Skeletal muscle satellite cell (primary cell): Measurements from ENCODE around the gene GHR.

Source experiments
- H3K27me3 ChIP-seq: 2 replicates; pipeline ENCODE4 v1.7.0; 2013; ENCODE audit warnings: low read length; ENCODE audit not compliant: control insufficient read depth, insufficient read depth
- H3K36me3 ChIP-seq: 2 replicates; pipeline ENCODE4 v1.7.0; 2013; ENCODE audit warnings: mild to moderate bottlenecking, control low read depth, low read length; ENCODE audit not compliant: insufficient read depth
- H3K4me1 ChIP-seq: 2 replicates; pipeline ENCODE4 v1.7.0; 2013; ENCODE audit warnings: low read length; ENCODE audit not compliant: control insufficient read depth, insufficient read depth
- H3K4me2 ChIP-seq: 2 replicates; pipeline ENCODE4 v1.7.0; 2013; ENCODE audit warnings: mild to moderate bottlenecking, low read length
- H3K4me3 ChIP-seq: 2 replicates; pipeline ENCODE4 v1.7.0; 2013; ENCODE audit warnings: low read length
- H3K9ac ChIP-seq: 2 replicates; pipeline ENCODE4 v1.7.0; 2013; ENCODE audit warnings: mild to moderate bottlenecking, low read depth, low read length, moderate library complexity
- H3K9me3 ChIP-seq: replicated peaks from 2 replicates; pipeline ENCODE4 v1.7.0; 2013; ENCODE audit warnings: mild to moderate bottlenecking, control low read depth, low read length

GHR gene

DNA sequence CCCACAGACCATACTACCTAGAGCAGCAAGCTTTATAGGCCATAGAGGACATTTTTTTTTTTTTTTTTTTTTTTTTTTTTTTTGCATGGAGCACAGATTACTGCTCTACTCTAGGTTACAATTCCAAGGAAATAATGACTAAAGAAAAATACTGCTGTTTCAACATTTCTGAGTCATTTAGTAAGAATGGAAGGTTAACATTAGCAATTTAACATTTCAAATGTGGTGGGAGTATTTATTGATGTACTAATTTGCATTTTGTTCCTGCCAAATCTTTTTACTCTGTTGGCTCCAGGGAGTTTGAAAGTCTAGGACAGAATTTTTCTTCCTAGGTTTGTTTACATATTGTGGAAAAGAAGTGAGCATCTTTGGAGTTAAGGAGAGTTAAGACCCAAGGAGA lies 191.3 kb downstream of the GHR start:
- peaks cover 19% of the 10 kb centered on the region for H3K4me1 ChIP-seq

GRCh38 chr5:42620579-42621216 lies 197.5 kb downstream of the GHR start:
- no peaks in the 10 kb centered on the region for H3K27me3 ChIP-seq
- H3K9ac ChIP-seq = no peak overlapping the region
- no peak overlapping the region for H3K4me2 ChIP-seq
- no peak overlapping the region for H3K4me3 ChIP-seq
- H3K36me3 ChIP-seq = no peaks in the 10 kb centered on the region
- no peaks in the 10 kb centered on the region for H3K9me3 ChIP-seq
- H3K4me1 ChIP-seq = no peaks in the 10 kb centered on the region

More for the DNA sequence above, 191.3 kb downstream of the GHR start:
- H3K9ac ChIP-seq = no peak overlapping the region
- H3K27me3 ChIP-seq = no peaks in the 10 kb centered on the region
- no peak overlapping the region for H3K4me3 ChIP-seq
- no peak overlapping the region for H3K4me2 ChIP-seq
- H3K9me3 ChIP-seq = no peaks in the 10 kb centered on the region
- no peaks in the 10 kb centered on the region for H3K36me3 ChIP-seq

DNA sequence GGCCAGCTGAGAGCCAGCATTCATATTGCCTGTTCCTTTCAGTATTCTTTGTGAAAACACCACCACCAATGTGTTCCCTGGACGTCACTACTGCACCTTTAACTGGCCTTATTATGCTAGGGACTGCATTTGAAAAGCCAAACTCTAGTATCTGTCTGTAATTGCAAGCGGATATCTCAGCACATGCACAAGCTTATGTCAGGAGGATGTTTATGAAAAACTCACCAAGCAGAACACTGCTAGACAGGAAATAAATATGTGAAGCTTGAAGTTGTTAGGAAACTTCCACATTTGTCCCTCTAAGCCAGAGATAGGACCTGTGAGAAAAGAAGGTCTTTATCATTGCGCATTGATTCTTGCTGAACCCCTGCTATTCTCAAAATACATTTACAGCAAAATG lies 198.0 kb downstream of the GHR start:
- H3K4me2 ChIP-seq = no peak overlapping the region
- no peaks in the 10 kb centered on the region for H3K27me3 ChIP-seq
- H3K4me3 ChIP-seq = no peak overlapping the region
- H3K4me1 ChIP-seq = no peaks in the 10 kb centered on the region
- no peak overlapping the region for H3K9ac ChIP-seq
- no peaks in the 10 kb centered on the region for H3K9me3 ChIP-seq
- H3K36me3 ChIP-seq = no peaks in the 10 kb centered on the region

GRCh38 chr5:42621662-42622061 lies 198.4 kb downstream of the GHR start:
- H3K4me2 ChIP-seq = no peak overlapping the region
- H3K4me3 ChIP-seq = no peak overlapping the region
- H3K4me1 ChIP-seq = no peaks in the 10 kb centered on the region
- no peaks in the 10 kb centered on the region for H3K9me3 ChIP-seq
- no peak overlapping the region for H3K9ac ChIP-seq
- H3K27me3 ChIP-seq = no peaks in the 10 kb centered on the region
- H3K36me3 ChIP-seq = no peaks in the 10 kb centered on the region

GRCh38 chr5:42624912-42625311 lies 201.7 kb downstream of the GHR start:
- Histone ChIP-seq H3K36me3 (no peaks in the 10 kb centered on the region), H3K27me3 (no peaks in the 10 kb centered on the region), H3K4me2 (no peak overlapping the region), H3K4me1 (no peaks in the 10 kb centered on the region), H3K9me3 (no peaks in the 10 kb centered on the region), H3K9ac (no peak overlapping the region), H3K4me3 (no peak overlapping the region)

GRCh38 chr5:42626462-42626861 lies 203.2 kb downstream of the GHR start:
- no peaks in the 10 kb centered on the region for H3K27me3 ChIP-seq
- no peak overlapping the region for H3K4me2 ChIP-seq
- no peaks in the 10 kb centered on the region for H3K4me1 ChIP-seq
- H3K9ac ChIP-seq = no peak overlapping the region
- no peak overlapping the region for H3K4me3 ChIP-seq
- no peaks in the 10 kb centered on the region for H3K36me3 ChIP-seq
- H3K9me3 ChIP-seq = no peaks in the 10 kb centered on the region

DNA sequence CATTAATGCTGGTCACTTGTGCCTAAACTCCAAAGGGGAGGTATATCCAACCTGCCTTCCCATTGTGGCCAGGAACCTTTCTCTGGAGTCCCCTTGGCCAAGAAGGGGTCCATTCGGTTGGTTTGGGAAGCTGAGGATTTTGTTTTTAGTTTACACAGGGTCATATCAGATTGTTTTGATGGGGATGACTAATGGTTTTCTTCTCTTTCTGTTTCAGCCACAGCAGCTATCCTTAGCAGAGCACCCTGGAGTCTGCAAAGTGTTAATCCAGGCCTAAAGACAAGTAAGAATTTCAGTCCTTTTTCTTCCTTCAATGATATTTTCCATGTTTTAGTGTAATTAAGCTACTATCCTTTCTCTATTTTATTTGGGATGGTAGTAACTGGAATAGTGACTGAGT lies 205.6 kb downstream of the GHR start:
- no peak overlapping the region for H3K4me3 ChIP-seq
- H3K4me1 ChIP-seq = no peaks in the 10 kb centered on the region
- no peaks in the 10 kb centered on the region for H3K27me3 ChIP-seq
- no peaks in the 10 kb centered on the region for H3K9me3 ChIP-seq
- H3K9ac ChIP-seq = no peak overlapping the region
- H3K36me3 ChIP-seq = no peaks in the 10 kb centered on the region
- no peak overlapping the region for H3K4me2 ChIP-seq

- Histone ChIP-seq H3K36me3 (no peaks in the 10 kb centered on the region), H3K9ac (no peak overlapping the region), H3K4me2 (no peak overlapping the region), H3K4me3 (no peak overlapping the region), H3K4me1 (no peaks in the 10 kb centered on the region), H3K27me3 (no peaks in the 10 kb centered on the region), H3K9me3 (no peaks in the 10 kb centered on the region)
Measured at GRCh38 chr5:42629284-42629683, 206.0 kb downstream of the GHR start.

GRCh38 chr5:42631241-42631640 lies 208.0 kb downstream of the GHR start:
- no peaks in the 10 kb centered on the region for H3K4me1 ChIP-seq
- H3K9ac ChIP-seq = no peak overlapping the region
- H3K4me3 ChIP-seq = no peak overlapping the region
- H3K36me3 ChIP-seq = no peaks in the 10 kb centered on the region
- no peaks in the 10 kb centered on the region for H3K9me3 ChIP-seq
- H3K4me2 ChIP-seq = no peak overlapping the region
- no peaks in the 10 kb centered on the region for H3K27me3 ChIP-seq

- no peaks in the 10 kb centered on the region for H3K36me3 ChIP-seq
- no peaks in the 10 kb centered on the region for H3K27me3 ChIP-seq
- no peak overlapping the region for H3K4me2 ChIP-seq
- no peak overlapping the region for H3K9ac ChIP-seq
- H3K9me3 ChIP-seq = no peaks in the 10 kb centered on the region
- H3K4me3 ChIP-seq = no peak overlapping the region
- H3K4me1 ChIP-seq = no peaks in the 10 kb centered on the region
Measured at GRCh38 chr5:42632354-42632900, 209.2 kb downstream of the GHR start.

DNA sequence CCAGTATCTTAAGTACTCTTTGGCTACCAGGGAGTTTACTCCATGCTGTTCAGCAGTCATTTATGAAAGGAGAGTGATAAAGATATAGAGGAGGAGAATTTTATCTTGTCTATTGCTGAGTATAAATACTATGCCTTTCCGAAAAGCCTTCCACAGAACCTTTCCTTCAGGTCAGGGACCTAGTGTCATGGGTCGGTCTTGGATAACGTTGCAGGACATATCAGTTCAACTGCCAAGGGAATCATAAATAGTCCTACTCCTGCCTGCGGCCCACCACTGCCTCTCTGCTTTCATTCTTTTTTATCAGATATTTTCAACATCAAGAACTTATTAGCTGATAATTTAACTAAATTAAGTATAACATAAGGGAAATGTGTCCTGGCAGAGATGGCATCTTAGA lies 211.3 kb downstream of the GHR start:
- Histone ChIP-seq H3K9ac (no peak overlapping the region), H3K4me1 (no peaks in the 10 kb centered on the region), H3K27me3 (no peaks in the 10 kb centered on the region), H3K4me3 (no peak overlapping the region), H3K9me3 (no peaks in the 10 kb centered on the region), H3K36me3 (no peaks in the 10 kb centered on the region), H3K4me2 (no peak overlapping the region)

GRCh38 chr5:42636425-42636824 lies 213.2 kb downstream of the GHR start:
- H3K4me2 ChIP-seq = no peak overlapping the region
- no peaks in the 10 kb centered on the region for H3K27me3 ChIP-seq
- no peaks in the 10 kb centered on the region for H3K9me3 ChIP-seq
- H3K9ac ChIP-seq = no peak overlapping the region
- H3K36me3 ChIP-seq = no peaks in the 10 kb centered on the region
- H3K4me3 ChIP-seq = no peak overlapping the region
- no peaks in the 10 kb centered on the region for H3K4me1 ChIP-seq
